Liver (tissue), 9 donors: Measurements from ENCODE around the gene TMC1. TPM values are rescaled to one million over a fixed set of nuclear protein-coding genes. Genes with fewer than 3 reads are reported as not detected.
"Not testable (repeated sequence)": the region's sequence is repeated elsewhere in the genome, so short reads cannot be mapped to it uniquely, and the experiment has no call there.

ENCODE experiments used
- DNase-seq: peaks from one replicate; pipeline ENCODE4 v3.0.0-alpha.2; 2017; ENCODE audit warnings: low spot score
- H3K27ac ChIP-seq, 2 donors: one replicate each; pipeline ENCODE4 v1.7.0; 2013; ENCODE audit warnings: inconsistent platforms in 2 of 2, low read length in 2 of 2, control low read depth in 1 of 2, low read depth in 1 of 2, mild to moderate bottlenecking in 1 of 2
- H3K27me3 ChIP-seq, 4 donors: one replicate each; pipeline versions ENCODE4 v1.6.1 to v1.7.0; 2013; ENCODE audit warnings: low read length in 3 of 4, inconsistent platforms in 1 of 4, mild to moderate bottlenecking in 1 of 4, moderate library complexity in 1 of 4; ENCODE audit not compliant: control insufficient read depth in 4 of 4, insufficient read depth in 4 of 4
- H3K36me3 ChIP-seq, 4 donors: one replicate each; pipeline versions ENCODE4 v1.6.1 to v1.7.0; 2013; ENCODE audit warnings: low read length in 3 of 4, mild to moderate bottlenecking in 3 of 4, low read depth in 1 of 4, moderate library complexity in 1 of 4; ENCODE audit not compliant: control insufficient read depth in 4 of 4, insufficient read depth in 3 of 4
- H3K4me1 ChIP-seq, 4 donors: one replicate each; pipeline versions ENCODE4 v1.6.1 to v1.7.0; 2013; ENCODE audit warnings: low read length in 3 of 4, mild to moderate bottlenecking in 3 of 4, moderate library complexity in 1 of 4; ENCODE audit not compliant: control insufficient read depth in 4 of 4, insufficient read depth in 4 of 4
- H3K4me3 ChIP-seq, 3 donors: one replicate each; pipeline versions ENCODE4 v1.6.1 to v1.7.0; 2013; ENCODE audit warnings: low read length in 3 of 3, control low read depth in 1 of 3, low read depth in 1 of 3, mild to moderate bottlenecking in 1 of 3
- H3K9ac ChIP-seq, 2 donors: one replicate each; pipeline ENCODE4 v1.7.0; 2013; ENCODE audit warnings: low read length in 2 of 2, mild to moderate bottlenecking in 2 of 2, moderate library complexity in 2 of 2, control low read depth in 1 of 2, low read depth in 1 of 2
- H3K9me3 ChIP-seq, 4 donors: one replicate each; pipeline versions ENCODE4 v1.6.1 to v1.7.0; 2013; ENCODE audit warnings: low read length in 3 of 4; ENCODE audit not compliant: control insufficient read depth in 4 of 4
- EGR1 ChIP-seq, 2 donors: IDR thresholded peaks; 2 replicates each; pipeline ENCODE4 v1.6.1; 2016 to 2018; ENCODE audit warnings: antibody characterized with exemption in 2 of 2, low read depth in 2 of 2
- FOXA1 ChIP-seq: IDR thresholded peaks from 2 replicates; pipeline ENCODE4 v1.6.1; 2016; ENCODE audit warnings: antibody characterized with exemption
- GABPA ChIP-seq, 2 donors: IDR thresholded peaks in 1 of 2; conservative IDR thresholded peaks in 1 of 2; 2 replicates each; pipeline ENCODE4 v1.6.1; 2016; ENCODE audit warnings: antibody characterized with exemption in 2 of 2, mild to moderate bottlenecking in 1 of 2, moderate library complexity in 1 of 2
- HNF4A ChIP-seq, 2 donors: conservative IDR thresholded peaks; 2 replicates each; pipeline ENCODE4 v1.6.1; 2016; ENCODE audit warnings: antibody characterized with exemption in 2 of 2, mild to moderate bottlenecking in 2 of 2
- HNF4G ChIP-seq: IDR thresholded peaks from 2 replicates; pipeline ENCODE4 v1.6.1; 2016; ENCODE audit warnings: antibody characterized with exemption
- JUND ChIP-seq, 2 donors: IDR thresholded peaks; 2 replicates each; pipeline ENCODE4 v1.6.1; 2016; ENCODE audit warnings: antibody characterized with exemption in 2 of 2
- MAX ChIP-seq: IDR thresholded peaks from 2 replicates; pipeline ENCODE4 v1.6.1; 2016; ENCODE audit warnings: antibody characterized with exemption
- NR2F2 ChIP-seq: IDR thresholded peaks from 2 replicates; pipeline ENCODE4 v1.6.1; 2016; ENCODE audit warnings: antibody characterized with exemption
- RAD21 ChIP-seq, 2 donors: IDR thresholded peaks; 2 replicates each; pipeline ENCODE4 v1.6.1; 2016; ENCODE audit warnings: antibody characterized with exemption in 2 of 2, mild to moderate bottlenecking in 2 of 2
- SP1 ChIP-seq: IDR thresholded peaks from 2 replicates; pipeline ENCODE4 v1.6.1; 2018; ENCODE audit warnings: antibody characterized with exemption, mild to moderate bottlenecking
- TAF1 ChIP-seq: conservative IDR thresholded peaks from 2 replicates; pipeline ENCODE4 v1.6.1; 2016; ENCODE audit warnings: antibody characterized with exemption, mild to moderate bottlenecking
- YY1 ChIP-seq: IDR thresholded peaks from 2 replicates; pipeline ENCODE4 v1.6.1; 2016; ENCODE audit warnings: antibody characterized with exemption, mild to moderate bottlenecking
- WGBS: extraction: QIAGEN DNeasy Blood & Tissue Kit; methylation state at CpG from one replicate; pipeline ENCODE4 v1.1.7; 2013; 5-methylcytosine and 5-hydroxymethylcytosine counted together
- polyA plus RNA-seq, 2 donors: library from polyadenylated mRNA; stranded (reverse) in 1 of 2; unstranded in 1 of 2; fragments of 200-250 nt in 1 of 2; fragments of >200 nt in 1 of 2; fragmentation: Nextera tagmentation in 1 of 2; extraction: Ambion mirVana in 1 of 2; gene quantifications; one replicate each; pipeline versions ENCODE4 v1.2.1 to v1.2.3, GENCODE V29; 2013 to 2015
- total RNA-seq, 2 donors: library from RNA; depleted of rRNA; stranded (reverse); fragments of >200 nt; gene quantifications; one replicate each; pipeline ENCODE4 v1.2.3, GENCODE V29; 2014
- TF ChIP-seq, protein P1 (sequence below): IDR thresholded peaks from 2 replicates; pipeline ENCODE4 v1.6.1; 2016; ENCODE audit warnings: antibody characterized with exemption, mild to moderate bottlenecking
- TF ChIP-seq, protein P2 (sequence below): fragments of 150-350 bp; IDR thresholded peaks from 2 replicates; pipeline ENCODE4 v1.5.1; 2017; ENCODE audit warnings: improper control_type of control experiment, low read depth, low read length; ENCODE audit not compliant: missing input control
- donor health status: healthy.
- donor health status: healthy.
- donor health status: healthy.
- donor health status: healthy.
- donor health status: healthy.

TMC1 gene
- total and polyA plus RNA-seq, 4 donors = 0.09 TPM; not detected in 3

GRCh38 chr9:72478966-72479365 is 42.4 kb upstream of the TMC1 start:
- no peaks in the 10 kb centered on the region for H3K36me3 ChIP-seq
- no peaks in the 10 kb centered on the region for H3K27me3 ChIP-seq
- H3K27ac ChIP-seq = no peak overlapping the region
- no peak overlapping the region for H3K9ac ChIP-seq
- WGBS = 70% methylated on average over 1 of the region's 1 CpG
- no peaks in the 10 kb centered on the region for H3K9me3 ChIP-seq
- H3K4me1 ChIP-seq = peaks cover 0 to 3% (median 0%) of the 10 kb centered on the region in 4 donors
- DNase-seq = no peak
- TF ChIP-seq, protein P1, sequence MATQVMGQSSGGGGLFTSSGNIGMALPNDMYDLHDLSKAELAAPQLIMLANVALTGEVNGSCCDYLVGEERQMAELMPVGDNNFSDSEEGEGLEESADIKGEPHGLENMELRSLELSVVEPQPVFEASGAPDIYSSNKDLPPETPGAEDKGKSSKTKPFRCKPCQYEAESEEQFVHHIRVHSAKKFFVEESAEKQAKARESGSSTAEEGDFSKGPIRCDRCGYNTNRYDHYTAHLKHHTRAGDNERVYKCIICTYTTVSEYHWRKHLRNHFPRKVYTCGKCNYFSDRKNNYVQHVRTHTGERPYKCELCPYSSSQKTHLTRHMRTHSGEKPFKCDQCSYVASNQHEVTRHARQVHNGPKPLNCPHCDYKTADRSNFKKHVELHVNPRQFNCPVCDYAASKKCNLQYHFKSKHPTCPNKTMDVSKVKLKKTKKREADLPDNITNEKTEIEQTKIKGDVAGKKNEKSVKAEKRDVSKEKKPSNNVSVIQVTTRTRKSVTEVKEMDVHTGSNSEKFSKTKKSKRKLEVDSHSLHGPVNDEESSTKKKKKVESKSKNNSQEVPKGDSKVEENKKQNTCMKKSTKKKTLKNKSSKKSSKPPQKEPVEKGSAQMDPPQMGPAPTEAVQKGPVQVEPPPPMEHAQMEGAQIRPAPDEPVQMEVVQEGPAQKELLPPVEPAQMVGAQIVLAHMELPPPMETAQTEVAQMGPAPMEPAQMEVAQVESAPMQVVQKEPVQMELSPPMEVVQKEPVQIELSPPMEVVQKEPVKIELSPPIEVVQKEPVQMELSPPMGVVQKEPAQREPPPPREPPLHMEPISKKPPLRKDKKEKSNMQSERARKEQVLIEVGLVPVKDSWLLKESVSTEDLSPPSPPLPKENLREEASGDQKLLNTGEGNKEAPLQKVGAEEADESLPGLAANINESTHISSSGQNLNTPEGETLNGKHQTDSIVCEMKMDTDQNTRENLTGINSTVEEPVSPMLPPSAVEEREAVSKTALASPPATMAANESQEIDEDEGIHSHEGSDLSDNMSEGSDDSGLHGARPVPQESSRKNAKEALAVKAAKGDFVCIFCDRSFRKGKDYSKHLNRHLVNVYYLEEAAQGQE = no peak
- TF ChIP-seq, protein P2, sequence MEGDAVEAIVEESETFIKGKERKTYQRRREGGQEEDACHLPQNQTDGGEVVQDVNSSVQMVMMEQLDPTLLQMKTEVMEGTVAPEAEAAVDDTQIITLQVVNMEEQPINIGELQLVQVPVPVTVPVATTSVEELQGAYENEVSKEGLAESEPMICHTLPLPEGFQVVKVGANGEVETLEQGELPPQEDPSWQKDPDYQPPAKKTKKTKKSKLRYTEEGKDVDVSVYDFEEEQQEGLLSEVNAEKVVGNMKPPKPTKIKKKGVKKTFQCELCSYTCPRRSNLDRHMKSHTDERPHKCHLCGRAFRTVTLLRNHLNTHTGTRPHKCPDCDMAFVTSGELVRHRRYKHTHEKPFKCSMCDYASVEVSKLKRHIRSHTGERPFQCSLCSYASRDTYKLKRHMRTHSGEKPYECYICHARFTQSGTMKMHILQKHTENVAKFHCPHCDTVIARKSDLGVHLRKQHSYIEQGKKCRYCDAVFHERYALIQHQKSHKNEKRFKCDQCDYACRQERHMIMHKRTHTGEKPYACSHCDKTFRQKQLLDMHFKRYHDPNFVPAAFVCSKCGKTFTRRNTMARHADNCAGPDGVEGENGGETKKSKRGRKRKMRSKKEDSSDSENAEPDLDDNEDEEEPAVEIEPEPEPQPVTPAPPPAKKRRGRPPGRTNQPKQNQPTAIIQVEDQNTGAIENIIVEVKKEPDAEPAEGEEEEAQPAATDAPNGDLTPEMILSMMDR = no peak
- TF ChIP-seq HNF4G = no peak
- no peak for TF ChIP-seq SP1
- H3K4me3 ChIP-seq = no peak overlapping the region

- not testable (repeated sequence) for H3K9me3 ChIP-seq, DNase-seq, H3K9ac ChIP-seq, H3K27ac ChIP-seq, H3K36me3 ChIP-seq, H3K27me3 ChIP-seq, H3K4me1 ChIP-seq, H3K4me3 ChIP-seq
- WGBS = 98% methylated on average over 25 of the region's 25 CpGs
Measured at GRCh38 chr9:72480261-72480660, 41.1 kb upstream of the TMC1 start.

- Histone ChIP-seq H3K27ac (no peak overlapping the region), H3K9ac (no peak overlapping the region), H3K4me1 (peaks cover 0 to 3% (median 0%) of the 10 kb centered on the region in 4 donors), H3K27me3 (no peaks in the 10 kb centered on the region), H3K4me3 (no peak overlapping the region), H3K36me3 (no peaks in the 10 kb centered on the region), H3K9me3 (no peaks in the 10 kb centered on the region)
- 97% methylated on average over 1 of the region's 1 CpG for WGBS
- TF ChIP-seq JUND (IDR thresholded peaks at IDR 0.05) (no peak), YY1 (no peak), HNF4A (conservative IDR thresholded peaks at IDR 0.05) (no peak), FOXA1 (no peak), RAD21 (IDR thresholded peaks at IDR 0.05) (no peak), MAX (no peak), EGR1 (IDR thresholded peaks at IDR 0.05; ENCODE audit: low read depth in 2 of 2) (no peak), NR2F2 (no peak), SP1 (no peak), HNF4G (no peak), TAF1 (no peak), GABPA (IDR thresholded peaks at IDR 0.05 in 1 of 2, conservative IDR thresholded peaks at IDR 0.05 in 1 of 2) (no peak)
- no peak for DNase-seq
Measured at GRCh38 chr9:72480921-72481320, 40.5 kb upstream of the TMC1 start.
